ENCODE measurements around the gene RCVRN.

The RCVRN gene

DNA sequence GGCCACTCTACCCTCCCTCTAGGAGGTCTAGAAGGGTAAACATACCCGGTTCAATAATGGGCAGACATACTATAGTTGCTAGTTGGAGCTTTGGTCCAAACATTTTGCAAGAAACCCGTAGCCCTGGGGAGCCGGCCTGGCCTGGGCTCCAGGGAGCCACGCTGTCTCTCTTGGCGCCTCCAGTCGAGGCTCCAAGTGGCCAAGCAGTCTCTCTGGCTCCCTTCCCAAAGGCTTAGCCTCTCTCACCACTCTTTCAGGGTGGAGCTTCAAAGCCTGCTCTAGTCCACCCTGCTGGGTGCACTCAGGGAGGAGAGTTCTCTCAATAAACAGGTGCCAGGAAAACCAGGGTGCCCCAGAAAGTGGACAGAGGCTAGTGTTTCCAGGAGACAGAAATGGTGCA is 32.2 kb downstream of the RCVRN start:
- H3K4me2 ChIP-seq (ENCODE audit: low read length): no peak overlapping the region
- no peak overlapping the region for H3K9ac ChIP-seq (ENCODE audit: low read depth, low read length)
- no peaks in the 10 kb centered on the region for H3K4me1 ChIP-seq (ENCODE audit: control insufficient read depth, insufficient read depth, low read length)
- no peak overlapping the region for H3K4me3 ChIP-seq (ENCODE audit: low read length)
- no peaks in the 10 kb centered on the region for H3K9me3 ChIP-seq (replicated peaks; ENCODE audit: low read length)
- H3K27me3 ChIP-seq (ENCODE audit: control insufficient read depth, insufficient read depth, low read length): no peaks in the 10 kb centered on the region
- H3K36me3 ChIP-seq (ENCODE audit: insufficient read depth, low read length): no peaks in the 10 kb centered on the region

GRCh38 chr17:9868552-9868951 is 36.5 kb downstream of the RCVRN start:
- Histone ChIP-seq H3K9me3 (replicated peaks; ENCODE audit: low read length) (no peaks in the 10 kb centered on the region), H3K4me3 (ENCODE audit: low read length) (no peak overlapping the region), H3K4me1 (ENCODE audit: control insufficient read depth, insufficient read depth, low read length) (no peaks in the 10 kb centered on the region)

GRCh38 chr17:9865586-9865985 is 39.5 kb downstream of the RCVRN start:
- no peaks in the 10 kb centered on the region for H3K36me3 ChIP-seq (ENCODE audit: insufficient read depth, low read length)
- H3K9me3 ChIP-seq (replicated peaks; ENCODE audit: low read length): no peaks in the 10 kb centered on the region
- no peak overlapping the region for H3K4me3 ChIP-seq (ENCODE audit: low read length)
- H3K9ac ChIP-seq (ENCODE audit: low read depth, low read length): no peak overlapping the region
- H3K4me2 ChIP-seq (ENCODE audit: low read length): no peak overlapping the region
- no peaks in the 10 kb centered on the region for H3K4me1 ChIP-seq (ENCODE audit: control insufficient read depth, insufficient read depth, low read length)
- no peaks in the 10 kb centered on the region for H3K27me3 ChIP-seq (ENCODE audit: control insufficient read depth, insufficient read depth, low read length)

More at GRCh38 chr17:9868552-9868951, 36.5 kb downstream of the RCVRN start:
- Histone ChIP-seq H3K9ac (ENCODE audit: low read depth, low read length) (no peak overlapping the region), H3K36me3 (ENCODE audit: insufficient read depth, low read length) (no peaks in the 10 kb centered on the region), H3K27me3 (ENCODE audit: control insufficient read depth, insufficient read depth, low read length) (no peaks in the 10 kb centered on the region), H3K4me2 (ENCODE audit: low read length) (no peak overlapping the region)

- Histone ChIP-seq H3K9ac (ENCODE audit: low read depth, low read length) (no peak overlapping the region), H3K4me2 (ENCODE audit: low read length) (no peak overlapping the region), H3K36me3 (ENCODE audit: insufficient read depth, low read length) (no peaks in the 10 kb centered on the region), H3K27me3 (ENCODE audit: control insufficient read depth, insufficient read depth, low read length) (no peaks in the 10 kb centered on the region), H3K4me1 (ENCODE audit: control insufficient read depth, insufficient read depth, low read length) (no peaks in the 10 kb centered on the region), H3K9me3 (replicated peaks; ENCODE audit: low read length) (no peaks in the 10 kb centered on the region), H3K4me3 (ENCODE audit: low read length) (no peak overlapping the region)
Observed at GRCh38 chr17:9862949-9863348, 42.1 kb downstream of the RCVRN start.

DNA sequence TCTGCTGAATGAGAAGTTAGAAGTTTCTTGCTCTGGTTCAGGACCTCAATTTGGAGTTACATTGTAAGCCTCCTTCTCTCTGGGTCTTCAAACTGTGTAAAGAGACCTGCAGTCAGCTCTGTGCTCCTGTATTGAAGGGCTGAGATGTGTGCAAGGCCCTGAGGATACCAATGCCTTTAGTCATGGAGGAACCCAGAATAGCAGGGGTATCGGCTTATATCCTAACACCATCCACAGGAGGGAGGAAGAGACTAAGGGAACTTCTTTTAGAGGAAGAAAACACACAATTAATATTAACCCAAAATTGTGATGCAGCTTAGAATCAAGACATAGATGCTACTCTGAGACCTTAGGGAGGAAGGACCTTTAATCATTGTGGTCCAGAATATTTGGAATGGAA is 42.9 kb downstream of the RCVRN start:
- Histone ChIP-seq H3K9ac (ENCODE audit: low read depth, low read length) (no peak overlapping the region), H3K27me3 (ENCODE audit: control insufficient read depth, insufficient read depth, low read length) (no peaks in the 10 kb centered on the region), H3K4me1 (ENCODE audit: control insufficient read depth, insufficient read depth, low read length) (no peaks in the 10 kb centered on the region), H3K4me2 (ENCODE audit: low read length) (no peak overlapping the region), H3K36me3 (ENCODE audit: insufficient read depth, low read length) (no peaks in the 10 kb centered on the region), H3K4me3 (ENCODE audit: low read length) (no peak overlapping the region), H3K9me3 (replicated peaks; ENCODE audit: low read length) (no peaks in the 10 kb centered on the region)

DNA sequence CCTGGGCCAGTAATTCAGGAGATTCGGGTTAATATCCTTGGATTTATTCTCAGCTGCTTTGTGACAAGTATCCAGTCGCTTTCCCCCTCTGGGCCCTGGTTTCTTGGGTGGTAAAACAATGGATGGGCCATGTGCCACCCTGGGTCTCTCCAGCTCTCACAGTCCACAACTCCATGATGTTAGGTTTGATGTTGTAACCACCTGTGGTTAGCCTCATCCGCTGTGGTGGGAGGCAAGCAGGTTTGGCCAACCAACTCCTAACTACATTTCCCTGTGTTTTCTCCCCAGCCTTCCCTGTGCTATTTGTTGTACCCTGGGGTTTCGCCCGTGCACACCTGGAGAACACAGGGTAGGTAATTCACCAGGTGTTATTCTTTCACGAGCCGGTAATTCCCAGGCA is 44.2 kb downstream of the RCVRN start:
- H3K27me3 ChIP-seq (ENCODE audit: control insufficient read depth, insufficient read depth, low read length): no peaks in the 10 kb centered on the region
- no peak overlapping the region for H3K4me2 ChIP-seq (ENCODE audit: low read length)
- H3K4me3 ChIP-seq (ENCODE audit: low read length): no peak overlapping the region

DNA sequence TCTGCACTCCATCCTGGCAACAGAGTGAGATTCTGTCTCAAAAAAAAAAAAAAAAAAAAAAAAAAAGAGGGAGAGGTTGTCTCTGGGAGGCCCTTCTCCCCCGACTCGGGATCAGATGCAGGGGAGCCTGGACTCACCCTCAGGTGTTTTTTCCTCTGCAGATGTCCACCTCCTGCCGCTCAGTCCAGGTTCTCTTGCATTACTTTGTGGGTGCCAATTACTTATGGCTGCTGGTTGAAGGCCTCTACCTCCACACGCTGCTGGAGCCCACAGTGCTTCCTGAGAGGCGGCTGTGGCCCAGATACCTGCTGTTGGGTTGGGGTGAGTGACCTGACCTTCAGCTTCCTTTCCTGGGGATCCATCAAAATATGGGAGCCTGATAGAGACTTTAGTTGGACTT is 45.3 kb downstream of the RCVRN start:
- no peaks in the 10 kb centered on the region for H3K4me1 ChIP-seq (ENCODE audit: control insufficient read depth, insufficient read depth, low read length)
- H3K9ac ChIP-seq (ENCODE audit: low read depth, low read length): no peak overlapping the region
- H3K36me3 ChIP-seq (ENCODE audit: insufficient read depth, low read length): no peaks in the 10 kb centered on the region
- no peaks in the 10 kb centered on the region for H3K9me3 ChIP-seq (replicated peaks; ENCODE audit: low read length)
- H3K27me3 ChIP-seq (ENCODE audit: control insufficient read depth, insufficient read depth, low read length): no peaks in the 10 kb centered on the region
- no peak overlapping the region for H3K4me2 ChIP-seq (ENCODE audit: low read length)
- no peak overlapping the region for H3K4me3 ChIP-seq (ENCODE audit: low read length)

More for the DNA sequence above, 44.2 kb downstream of the RCVRN start:
- Histone ChIP-seq H3K36me3 (ENCODE audit: insufficient read depth, low read length) (no peaks in the 10 kb centered on the region), H3K9me3 (replicated peaks; ENCODE audit: low read length) (no peaks in the 10 kb centered on the region), H3K4me1 (ENCODE audit: control insufficient read depth, insufficient read depth, low read length) (no peaks in the 10 kb centered on the region), H3K9ac (ENCODE audit: low read depth, low read length) (no peak overlapping the region)

DNA sequence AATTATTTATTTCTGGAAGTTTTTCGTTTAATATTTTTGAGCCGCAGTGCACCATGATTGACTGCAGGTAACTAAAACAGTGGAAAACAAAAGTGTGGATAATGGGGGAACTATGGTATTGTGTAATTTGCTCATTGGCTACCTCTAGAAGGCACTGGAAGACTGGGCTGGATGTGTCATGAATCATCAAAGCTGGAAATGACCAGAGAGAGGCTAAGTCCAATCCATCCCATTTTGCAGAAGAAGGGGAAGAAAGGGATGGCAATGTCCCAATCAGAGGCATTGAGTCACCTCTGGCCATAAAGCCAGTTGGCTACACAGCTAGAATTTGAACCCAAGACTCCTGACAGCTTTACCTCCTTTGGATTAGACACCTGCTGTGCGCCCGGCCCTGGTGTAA is 50.0 kb downstream of the RCVRN start:
- no peaks in the 10 kb centered on the region for H3K9me3 ChIP-seq (replicated peaks; ENCODE audit: low read length)
- no peak overlapping the region for H3K4me3 ChIP-seq (ENCODE audit: low read length)
- H3K36me3 ChIP-seq (ENCODE audit: insufficient read depth, low read length): no peaks in the 10 kb centered on the region
- no peak overlapping the region for H3K4me2 ChIP-seq (ENCODE audit: low read length)
- no peaks in the 10 kb centered on the region for H3K27me3 ChIP-seq (ENCODE audit: control insufficient read depth, insufficient read depth, low read length)
- no peaks in the 10 kb centered on the region for H3K4me1 ChIP-seq (ENCODE audit: control insufficient read depth, insufficient read depth, low read length)
- no peak overlapping the region for H3K9ac ChIP-seq (ENCODE audit: low read depth, low read length)

DNA sequence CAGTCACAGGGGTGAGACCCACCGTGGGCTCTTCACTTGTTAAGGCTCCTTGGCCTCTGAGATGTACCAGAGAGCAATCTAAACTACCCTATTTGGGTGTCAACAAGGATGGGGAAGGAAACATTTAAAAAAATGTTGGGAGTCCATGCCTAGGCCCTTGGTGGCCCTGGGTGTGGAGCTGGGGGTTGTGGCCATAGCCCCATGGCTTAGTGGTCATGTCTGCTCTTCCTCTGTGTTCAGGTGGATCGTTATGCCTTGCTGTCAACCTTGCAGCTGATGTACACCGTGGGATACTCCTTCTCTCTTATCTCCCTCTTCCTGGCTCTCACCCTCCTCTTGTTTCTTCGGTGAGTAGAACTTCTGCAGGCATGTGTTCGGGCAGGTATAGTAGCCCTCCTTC is 50.8 kb downstream of the RCVRN start:
- H3K4me2 ChIP-seq (ENCODE audit: low read length): no peak overlapping the region
- no peaks in the 10 kb centered on the region for H3K27me3 ChIP-seq (ENCODE audit: control insufficient read depth, insufficient read depth, low read length)
- H3K9me3 ChIP-seq (replicated peaks; ENCODE audit: low read length): no peaks in the 10 kb centered on the region
- no peak overlapping the region for H3K9ac ChIP-seq (ENCODE audit: low read depth, low read length)
- no peaks in the 10 kb centered on the region for H3K36me3 ChIP-seq (ENCODE audit: insufficient read depth, low read length)
- H3K4me1 ChIP-seq (ENCODE audit: control insufficient read depth, insufficient read depth, low read length): no peaks in the 10 kb centered on the region
- no peak overlapping the region for H3K4me3 ChIP-seq (ENCODE audit: low read length)

DNA sequence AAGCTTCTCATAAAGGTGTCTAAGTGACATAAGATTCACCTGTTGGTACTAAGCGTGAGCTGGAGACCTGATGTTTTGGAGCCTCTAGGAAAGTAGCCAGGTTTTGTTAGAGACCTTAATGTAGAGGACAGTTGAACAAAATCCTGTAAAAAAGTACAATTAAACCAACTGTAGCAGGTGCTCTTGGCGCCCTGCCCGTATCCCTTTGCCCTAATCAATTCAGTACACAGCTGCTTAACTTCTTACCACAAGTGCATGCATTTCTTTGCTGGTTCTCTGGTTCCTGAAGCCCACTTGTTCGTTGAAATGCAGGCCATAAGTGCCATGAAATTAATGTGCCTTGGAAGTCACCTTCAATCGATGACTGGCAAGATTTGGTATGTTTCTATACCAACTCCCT is 54.9 kb downstream of the RCVRN start:
- Histone ChIP-seq H3K9me3 (replicated peaks; ENCODE audit: low read length) (no peaks in the 10 kb centered on the region), H3K36me3 (ENCODE audit: insufficient read depth, low read length) (no peaks in the 10 kb centered on the region), H3K27me3 (ENCODE audit: control insufficient read depth, insufficient read depth, low read length) (no peaks in the 10 kb centered on the region), H3K4me1 (ENCODE audit: control insufficient read depth, insufficient read depth, low read length) (no peaks in the 10 kb centered on the region), H3K4me3 (ENCODE audit: low read length) (no peak overlapping the region), H3K4me2 (ENCODE audit: low read length) (no peak overlapping the region), H3K9ac (ENCODE audit: low read depth, low read length) (no peak overlapping the region)

Data from skeletal muscle satellite cell (primary cell).